ENCODE results near the gene CASS4. TPM values are rescaled to one million over a fixed set of nuclear protein-coding genes. Genes with fewer than 3 reads are reported as not detected.

The CASS4 gene
- total RNA-seq, 1 experiment from 2014 or later = 0.13 TPM

DNA sequence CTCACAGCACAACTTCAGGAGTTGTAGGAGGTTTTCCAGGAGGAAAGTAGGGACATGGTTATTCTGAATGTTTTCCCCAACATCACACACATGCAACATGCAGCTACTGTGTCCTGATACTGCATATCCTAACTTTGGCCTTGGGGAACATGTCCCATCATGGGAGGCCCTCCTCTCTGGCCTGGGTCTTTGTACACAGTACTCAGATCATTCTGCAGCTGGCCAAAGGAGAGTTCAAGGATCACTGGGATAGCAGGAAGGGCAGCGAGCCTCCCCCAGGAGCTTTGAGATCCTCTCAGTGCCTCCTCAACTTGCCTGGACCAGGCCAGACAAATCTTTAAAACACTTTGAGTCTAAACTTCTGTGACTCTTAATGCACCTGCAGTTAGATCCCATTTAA, 12.9 kb downstream of the CASS4 start (continued):
- TF ChIP-seq, protein P1, sequence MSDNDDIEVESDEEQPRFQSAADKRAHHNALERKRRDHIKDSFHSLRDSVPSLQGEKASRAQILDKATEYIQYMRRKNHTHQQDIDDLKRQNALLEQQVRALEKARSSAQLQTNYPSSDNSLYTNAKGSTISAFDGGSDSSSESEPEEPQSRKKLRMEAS (CRISPR knock-in tag; IDR thresholded peaks at IDR 0.05) = no peak
- no peak for TF ChIP-seq FOXJ3 (CRISPR knock-in tag; IDR thresholded peaks at IDR 0.05; ENCODE audit: borderline replicate concordance)

DNA sequence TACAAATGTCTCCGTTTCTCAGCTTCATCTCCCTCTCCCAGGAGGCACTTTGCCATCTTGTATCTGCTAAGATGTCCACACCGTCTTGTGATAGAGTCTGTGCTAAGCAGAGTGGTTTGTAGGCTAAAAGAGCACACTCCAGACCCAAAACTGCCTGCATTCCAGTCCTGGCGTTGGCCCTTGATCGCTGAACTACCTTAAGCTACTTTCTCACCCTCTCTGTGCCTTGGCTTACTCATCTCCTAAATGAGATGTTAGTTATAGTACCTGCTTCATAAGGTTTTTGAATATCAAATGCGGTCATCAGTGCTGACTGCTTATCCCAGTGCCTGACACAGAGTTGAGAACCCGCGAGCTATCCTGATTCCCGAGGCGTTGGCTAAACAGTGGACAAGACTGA, 14.0 kb downstream of the CASS4 start:
- no peak for DNase-seq (ENCODE audit: low spot score)
- TF ChIP-seq, protein P2, sequence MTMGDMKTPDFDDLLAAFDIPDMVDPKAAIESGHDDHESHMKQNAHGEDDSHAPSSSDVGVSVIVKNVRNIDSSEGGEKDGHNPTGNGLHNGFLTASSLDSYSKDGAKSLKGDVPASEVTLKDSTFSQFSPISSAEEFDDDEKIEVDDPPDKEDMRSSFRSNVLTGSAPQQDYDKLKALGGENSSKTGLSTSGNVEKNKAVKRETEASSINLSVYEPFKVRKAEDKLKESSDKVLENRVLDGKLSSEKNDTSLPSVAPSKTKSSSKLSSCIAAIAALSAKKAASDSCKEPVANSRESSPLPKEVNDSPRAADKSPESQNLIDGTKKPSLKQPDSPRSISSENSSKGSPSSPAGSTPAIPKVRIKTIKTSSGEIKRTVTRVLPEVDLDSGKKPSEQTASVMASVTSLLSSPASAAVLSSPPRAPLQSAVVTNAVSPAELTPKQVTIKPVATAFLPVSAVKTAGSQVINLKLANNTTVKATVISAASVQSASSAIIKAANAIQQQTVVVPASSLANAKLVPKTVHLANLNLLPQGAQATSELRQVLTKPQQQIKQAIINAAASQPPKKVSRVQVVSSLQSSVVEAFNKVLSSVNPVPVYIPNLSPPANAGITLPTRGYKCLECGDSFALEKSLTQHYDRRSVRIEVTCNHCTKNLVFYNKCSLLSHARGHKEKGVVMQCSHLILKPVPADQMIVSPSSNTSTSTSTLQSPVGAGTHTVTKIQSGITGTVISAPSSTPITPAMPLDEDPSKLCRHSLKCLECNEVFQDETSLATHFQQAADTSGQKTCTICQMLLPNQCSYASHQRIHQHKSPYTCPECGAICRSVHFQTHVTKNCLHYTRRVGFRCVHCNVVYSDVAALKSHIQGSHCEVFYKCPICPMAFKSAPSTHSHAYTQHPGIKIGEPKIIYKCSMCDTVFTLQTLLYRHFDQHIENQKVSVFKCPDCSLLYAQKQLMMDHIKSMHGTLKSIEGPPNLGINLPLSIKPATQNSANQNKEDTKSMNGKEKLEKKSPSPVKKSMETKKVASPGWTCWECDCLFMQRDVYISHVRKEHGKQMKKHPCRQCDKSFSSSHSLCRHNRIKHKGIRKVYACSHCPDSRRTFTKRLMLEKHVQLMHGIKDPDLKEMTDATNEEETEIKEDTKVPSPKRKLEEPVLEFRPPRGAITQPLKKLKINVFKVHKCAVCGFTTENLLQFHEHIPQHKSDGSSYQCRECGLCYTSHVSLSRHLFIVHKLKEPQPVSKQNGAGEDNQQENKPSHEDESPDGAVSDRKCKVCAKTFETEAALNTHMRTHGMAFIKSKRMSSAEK (CRISPR knock-in tag; IDR thresholded peaks at IDR 0.05; ENCODE audit: borderline replicate concordance) = no peak
- TF ChIP-seq MYBL2 (CRISPR knock-in tag; IDR thresholded peaks at IDR 0.05) = no peak
- no peak for TF ChIP-seq ZNF138 (CRISPR knock-in tag; conservative IDR thresholded peaks at IDR 0.05)
- no peak for TF ChIP-seq JUN (CRISPR knock-in tag; IDR thresholded peaks at IDR 0.05)
- TF ChIP-seq, protein P3, sequence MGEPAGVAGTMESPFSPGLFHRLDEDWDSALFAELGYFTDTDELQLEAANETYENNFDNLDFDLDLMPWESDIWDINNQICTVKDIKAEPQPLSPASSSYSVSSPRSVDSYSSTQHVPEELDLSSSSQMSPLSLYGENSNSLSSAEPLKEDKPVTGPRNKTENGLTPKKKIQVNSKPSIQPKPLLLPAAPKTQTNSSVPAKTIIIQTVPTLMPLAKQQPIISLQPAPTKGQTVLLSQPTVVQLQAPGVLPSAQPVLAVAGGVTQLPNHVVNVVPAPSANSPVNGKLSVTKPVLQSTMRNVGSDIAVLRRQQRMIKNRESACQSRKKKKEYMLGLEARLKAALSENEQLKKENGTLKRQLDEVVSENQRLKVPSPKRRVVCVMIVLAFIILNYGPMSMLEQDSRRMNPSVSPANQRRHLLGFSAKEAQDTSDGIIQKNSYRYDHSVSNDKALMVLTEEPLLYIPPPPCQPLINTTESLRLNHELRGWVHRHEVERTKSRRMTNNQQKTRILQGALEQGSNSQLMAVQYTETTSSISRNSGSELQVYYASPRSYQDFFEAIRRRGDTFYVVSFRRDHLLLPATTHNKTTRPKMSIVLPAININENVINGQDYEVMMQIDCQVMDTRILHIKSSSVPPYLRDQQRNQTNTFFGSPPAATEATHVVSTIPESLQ (CRISPR knock-in tag; IDR thresholded peaks at IDR 0.05) = no peak
- TF ChIP-seq RELA (CRISPR knock-in tag; IDR thresholded peaks at IDR 0.05; ENCODE audit: borderline replicate concordance) = no peak
- no peak for TF ChIP-seq FOXJ3 (CRISPR knock-in tag; IDR thresholded peaks at IDR 0.05; ENCODE audit: borderline replicate concordance)
- TF ChIP-seq SMAD4 (CRISPR knock-in tag; IDR thresholded peaks at IDR 0.05) = no peak
- no peak for TF ChIP-seq IRF2 (CRISPR knock-in tag; IDR thresholded peaks at IDR 0.05; ENCODE audit: borderline replicate concordance, low read depth)
- TF ChIP-seq, protein P4, sequence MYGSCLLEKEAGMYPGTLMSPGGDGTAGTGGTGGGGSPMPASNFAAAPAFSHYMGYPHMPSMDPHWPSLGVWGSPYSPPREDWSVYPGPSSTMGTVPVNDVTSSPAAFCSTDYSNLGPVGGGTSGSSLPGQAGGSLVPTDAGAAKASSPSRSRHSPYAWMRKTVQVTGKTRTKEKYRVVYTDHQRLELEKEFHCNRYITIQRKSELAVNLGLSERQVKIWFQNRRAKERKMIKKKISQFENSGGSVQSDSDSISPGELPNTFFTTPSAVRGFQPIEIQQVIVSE (CRISPR knock-in tag; IDR thresholded peaks at IDR 0.05; ENCODE audit: borderline replicate concordance) = no peak
- no peak for TF ChIP-seq TEAD1 (CRISPR knock-in tag; IDR thresholded peaks at IDR 0.05)
- TF ChIP-seq, protein P5, sequence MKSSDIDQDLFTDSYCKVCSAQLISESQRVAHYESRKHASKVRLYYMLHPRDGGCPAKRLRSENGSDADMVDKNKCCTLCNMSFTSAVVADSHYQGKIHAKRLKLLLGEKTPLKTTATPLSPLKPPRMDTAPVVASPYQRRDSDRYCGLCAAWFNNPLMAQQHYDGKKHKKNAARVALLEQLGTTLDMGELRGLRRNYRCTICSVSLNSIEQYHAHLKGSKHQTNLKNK (CRISPR knock-in tag; IDR thresholded peaks at IDR 0.05) = no peak
- ChIA-PET POLR2A (no interaction called here), CTCF (no interaction called here)
- H3K4me1 Mint-ChIP-seq = peaks cover 9% of the 10 kb centered on the region
- H3K27ac Mint-ChIP-seq = no peak overlapping the region
- no peaks in the 10 kb centered on the region for H3K9me3 Mint-ChIP-seq
- H3K27me3 Mint-ChIP-seq (ENCODE audit: low read depth) = peaks cover 56% of the 10 kb centered on the region
- H3K36me3 Mint-ChIP-seq = no peaks in the 10 kb centered on the region
- no peak overlapping the region for H3K4me3 Mint-ChIP-seq
- no peak for ATAC-seq

DNA sequence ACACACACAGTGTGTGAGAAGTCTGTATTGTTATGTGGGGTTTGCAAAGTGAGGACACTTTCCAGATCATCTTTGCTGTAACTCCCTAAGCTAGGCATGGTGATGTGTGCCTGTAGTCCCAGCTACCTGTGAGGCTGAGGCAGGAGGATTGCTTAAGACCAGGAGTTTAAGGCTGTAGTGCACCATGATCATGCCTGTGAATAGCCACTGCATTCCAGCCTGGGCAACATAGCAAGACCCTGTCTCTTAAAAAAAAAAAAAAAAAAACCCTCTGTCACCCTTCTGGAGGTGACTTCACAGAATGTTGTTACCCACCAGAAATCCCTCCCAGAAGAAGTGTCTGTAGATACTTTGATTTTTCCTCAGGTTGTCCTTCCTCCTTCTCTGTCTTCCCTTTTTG, 14.9 kb downstream of the CASS4 start:
- no peak overlapping the region for H3K27ac Mint-ChIP-seq

More for the DNA sequence above, 14.9 kb downstream of the CASS4 start:
- Mint-ChIP-seq H3K4me3 (no peak overlapping the region), H3K4me1 (peaks cover 9% of the 10 kb centered on the region), H3K27me3 (ENCODE audit: low read depth) (peaks cover 51% of the 10 kb centered on the region), H3K9me3 (no peaks in the 10 kb centered on the region), H3K36me3 (no peaks in the 10 kb centered on the region)
- ChIA-PET CTCF (no interaction called here), POLR2A (no interaction called here)
- DNase-seq (ENCODE audit: low spot score) (no peak), ATAC-seq (no peak)
- TF ChIP-seq JAZF1 (CRISPR knock-in tag; IDR thresholded peaks at IDR 0.05) (no peak), NR2C2 (CRISPR knock-in tag; IDR thresholded peaks at IDR 0.05) (no peak), CBFB (CRISPR knock-in tag; IDR thresholded peaks at IDR 0.05; ENCODE audit: low read depth) (no peak)
- TF ChIP-seq, protein P6, sequence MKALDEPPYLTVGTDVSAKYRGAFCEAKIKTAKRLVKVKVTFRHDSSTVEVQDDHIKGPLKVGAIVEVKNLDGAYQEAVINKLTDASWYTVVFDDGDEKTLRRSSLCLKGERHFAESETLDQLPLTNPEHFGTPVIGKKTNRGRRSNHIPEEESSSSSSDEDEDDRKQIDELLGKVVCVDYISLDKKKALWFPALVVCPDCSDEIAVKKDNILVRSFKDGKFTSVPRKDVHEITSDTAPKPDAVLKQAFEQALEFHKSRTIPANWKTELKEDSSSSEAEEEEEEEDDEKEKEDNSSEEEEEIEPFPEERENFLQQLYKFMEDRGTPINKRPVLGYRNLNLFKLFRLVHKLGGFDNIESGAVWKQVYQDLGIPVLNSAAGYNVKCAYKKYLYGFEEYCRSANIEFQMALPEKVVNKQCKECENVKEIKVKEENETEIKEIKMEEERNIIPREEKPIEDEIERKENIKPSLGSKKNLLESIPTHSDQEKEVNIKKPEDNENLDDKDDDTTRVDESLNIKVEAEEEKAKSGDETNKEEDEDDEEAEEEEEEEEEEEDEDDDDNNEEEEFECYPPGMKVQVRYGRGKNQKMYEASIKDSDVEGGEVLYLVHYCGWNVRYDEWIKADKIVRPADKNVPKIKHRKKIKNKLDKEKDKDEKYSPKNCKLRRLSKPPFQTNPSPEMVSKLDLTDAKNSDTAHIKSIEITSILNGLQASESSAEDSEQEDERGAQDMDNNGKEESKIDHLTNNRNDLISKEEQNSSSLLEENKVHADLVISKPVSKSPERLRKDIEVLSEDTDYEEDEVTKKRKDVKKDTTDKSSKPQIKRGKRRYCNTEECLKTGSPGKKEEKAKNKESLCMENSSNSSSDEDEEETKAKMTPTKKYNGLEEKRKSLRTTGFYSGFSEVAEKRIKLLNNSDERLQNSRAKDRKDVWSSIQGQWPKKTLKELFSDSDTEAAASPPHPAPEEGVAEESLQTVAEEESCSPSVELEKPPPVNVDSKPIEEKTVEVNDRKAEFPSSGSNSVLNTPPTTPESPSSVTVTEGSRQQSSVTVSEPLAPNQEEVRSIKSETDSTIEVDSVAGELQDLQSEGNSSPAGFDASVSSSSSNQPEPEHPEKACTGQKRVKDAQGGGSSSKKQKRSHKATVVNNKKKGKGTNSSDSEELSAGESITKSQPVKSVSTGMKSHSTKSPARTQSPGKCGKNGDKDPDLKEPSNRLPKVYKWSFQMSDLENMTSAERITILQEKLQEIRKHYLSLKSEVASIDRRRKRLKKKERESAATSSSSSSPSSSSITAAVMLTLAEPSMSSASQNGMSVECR (CRISPR knock-in tag; IDR thresholded peaks at IDR 0.05; ENCODE audit: borderline replicate concordance) = no peak
- TF ChIP-seq, protein P7, sequence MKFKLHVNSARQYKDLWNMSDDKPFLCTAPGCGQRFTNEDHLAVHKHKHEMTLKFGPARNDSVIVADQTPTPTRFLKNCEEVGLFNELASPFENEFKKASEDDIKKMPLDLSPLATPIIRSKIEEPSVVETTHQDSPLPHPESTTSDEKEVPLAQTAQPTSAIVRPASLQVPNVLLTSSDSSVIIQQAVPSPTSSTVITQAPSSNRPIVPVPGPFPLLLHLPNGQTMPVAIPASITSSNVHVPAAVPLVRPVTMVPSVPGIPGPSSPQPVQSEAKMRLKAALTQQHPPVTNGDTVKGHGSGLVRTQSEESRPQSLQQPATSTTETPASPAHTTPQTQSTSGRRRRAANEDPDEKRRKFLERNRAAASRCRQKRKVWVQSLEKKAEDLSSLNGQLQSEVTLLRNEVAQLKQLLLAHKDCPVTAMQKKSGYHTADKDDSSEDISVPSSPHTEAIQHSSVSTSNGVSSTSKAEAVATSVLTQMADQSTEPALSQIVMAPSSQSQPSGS (CRISPR knock-in tag; IDR thresholded peaks at IDR 0.05; ENCODE audit: borderline replicate concordance, low read depth) = no peak
- TF ChIP-seq, protein P8, sequence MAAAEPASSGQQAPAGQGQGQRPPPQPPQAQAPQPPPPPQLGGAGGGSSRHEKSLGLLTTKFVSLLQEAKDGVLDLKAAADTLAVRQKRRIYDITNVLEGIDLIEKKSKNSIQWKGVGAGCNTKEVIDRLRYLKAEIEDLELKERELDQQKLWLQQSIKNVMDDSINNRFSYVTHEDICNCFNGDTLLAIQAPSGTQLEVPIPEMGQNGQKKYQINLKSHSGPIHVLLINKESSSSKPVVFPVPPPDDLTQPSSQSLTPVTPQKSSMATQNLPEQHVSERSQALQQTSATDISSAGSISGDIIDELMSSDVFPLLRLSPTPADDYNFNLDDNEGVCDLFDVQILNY (CRISPR knock-in tag; IDR thresholded peaks at IDR 0.05) = no peak
